MM.1S (cell line): ENCODE measurements around the gene MVP.

Experiments
- CTCF ChIP-seq: fragments of 300-600 bp; sonication (generic); IDR thresholded peaks from 2 replicates; pipeline ENCODE4 v1.5.1; 2016; ENCODE audit warnings: antibody characterized with exemption, low read length, mixed read lengths
- EZH2 ChIP-seq: fragments of 300-600 bp; sonication (generic); optimal IDR thresholded peaks from 2 replicates; pipeline ENCODE3; 2017; ENCODE audit warnings: low read depth, mild to moderate bottlenecking, antibody characterized with exemption, low read length, mixed read lengths

- TF ChIP-seq EZH2, result no peak
- TF ChIP-seq CTCF, result no peak
Observed at GRCh38 chr16:29860218-29860617, 40.0 kb downstream of the MVP start.
